ENCODE data around the gene ISG15.

- TF ChIP-seq, protein P1, sequence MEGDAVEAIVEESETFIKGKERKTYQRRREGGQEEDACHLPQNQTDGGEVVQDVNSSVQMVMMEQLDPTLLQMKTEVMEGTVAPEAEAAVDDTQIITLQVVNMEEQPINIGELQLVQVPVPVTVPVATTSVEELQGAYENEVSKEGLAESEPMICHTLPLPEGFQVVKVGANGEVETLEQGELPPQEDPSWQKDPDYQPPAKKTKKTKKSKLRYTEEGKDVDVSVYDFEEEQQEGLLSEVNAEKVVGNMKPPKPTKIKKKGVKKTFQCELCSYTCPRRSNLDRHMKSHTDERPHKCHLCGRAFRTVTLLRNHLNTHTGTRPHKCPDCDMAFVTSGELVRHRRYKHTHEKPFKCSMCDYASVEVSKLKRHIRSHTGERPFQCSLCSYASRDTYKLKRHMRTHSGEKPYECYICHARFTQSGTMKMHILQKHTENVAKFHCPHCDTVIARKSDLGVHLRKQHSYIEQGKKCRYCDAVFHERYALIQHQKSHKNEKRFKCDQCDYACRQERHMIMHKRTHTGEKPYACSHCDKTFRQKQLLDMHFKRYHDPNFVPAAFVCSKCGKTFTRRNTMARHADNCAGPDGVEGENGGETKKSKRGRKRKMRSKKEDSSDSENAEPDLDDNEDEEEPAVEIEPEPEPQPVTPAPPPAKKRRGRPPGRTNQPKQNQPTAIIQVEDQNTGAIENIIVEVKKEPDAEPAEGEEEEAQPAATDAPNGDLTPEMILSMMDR (IDR thresholded peaks at IDR 0.05; ENCODE audit: low read length) = no peak
- TF ChIP-seq EZH2 (IDR thresholded peaks at IDR 0.05; ENCODE audit: borderline replicate concordance, low read length) = no peak
Measured at GRCh38 chr1:1031659-1032235, 18.4 kb downstream of the ISG15 start.
